Esophagus squamous epithelium (tissue), 4 donors: ENCODE measurements around the gene BOLL.

Experiments used
- POLR2A ChIP-seq, 4 donors: fragments of 450-650 bp; IDR thresholded peaks; one replicate each; pipeline ENCODE4 v1.6.1; 2017; ENCODE audit warnings: antibody characterized with exemption in 4 of 4, mild to moderate bottlenecking in 4 of 4, moderate library complexity in 3 of 4
- TF ChIP-seq, protein P1 (sequence below), 6 experiments: fragments of 450-650 bp in 4 of 6; fragments of 200-600 bp in 2 of 6; sonication (generic) in 2 of 6; IDR thresholded peaks; one replicate each; pipeline ENCODE4 v1.5.1; 2016 to 2019; ENCODE audit warnings: antibody characterized with exemption in 6 of 6, mild to moderate bottlenecking in 4 of 6, moderate library complexity in 4 of 6

DNA sequence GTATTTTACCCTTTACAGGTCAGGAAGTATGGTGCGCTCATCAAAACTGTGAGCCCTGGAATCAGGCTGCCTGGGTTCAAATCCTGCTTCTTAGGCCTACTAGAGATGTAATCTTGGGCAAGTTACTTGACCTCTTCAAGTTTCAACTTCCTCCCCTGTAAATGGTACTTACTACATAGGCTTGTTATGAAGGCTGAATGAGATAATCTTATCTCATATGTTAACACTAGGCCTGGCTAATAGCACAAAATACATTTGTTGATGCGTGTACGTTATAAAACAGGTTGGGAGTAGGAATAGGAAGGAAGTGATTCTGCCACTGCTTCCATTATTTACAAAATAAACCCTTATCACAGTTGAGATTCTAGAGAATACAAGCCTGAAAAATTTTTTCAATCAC is 108.1 kb downstream of the BOLL start:
- TF ChIP-seq, protein P1, sequence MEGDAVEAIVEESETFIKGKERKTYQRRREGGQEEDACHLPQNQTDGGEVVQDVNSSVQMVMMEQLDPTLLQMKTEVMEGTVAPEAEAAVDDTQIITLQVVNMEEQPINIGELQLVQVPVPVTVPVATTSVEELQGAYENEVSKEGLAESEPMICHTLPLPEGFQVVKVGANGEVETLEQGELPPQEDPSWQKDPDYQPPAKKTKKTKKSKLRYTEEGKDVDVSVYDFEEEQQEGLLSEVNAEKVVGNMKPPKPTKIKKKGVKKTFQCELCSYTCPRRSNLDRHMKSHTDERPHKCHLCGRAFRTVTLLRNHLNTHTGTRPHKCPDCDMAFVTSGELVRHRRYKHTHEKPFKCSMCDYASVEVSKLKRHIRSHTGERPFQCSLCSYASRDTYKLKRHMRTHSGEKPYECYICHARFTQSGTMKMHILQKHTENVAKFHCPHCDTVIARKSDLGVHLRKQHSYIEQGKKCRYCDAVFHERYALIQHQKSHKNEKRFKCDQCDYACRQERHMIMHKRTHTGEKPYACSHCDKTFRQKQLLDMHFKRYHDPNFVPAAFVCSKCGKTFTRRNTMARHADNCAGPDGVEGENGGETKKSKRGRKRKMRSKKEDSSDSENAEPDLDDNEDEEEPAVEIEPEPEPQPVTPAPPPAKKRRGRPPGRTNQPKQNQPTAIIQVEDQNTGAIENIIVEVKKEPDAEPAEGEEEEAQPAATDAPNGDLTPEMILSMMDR (IDR thresholded peaks at IDR 0.05), result no peak
- TF ChIP-seq POLR2A (IDR thresholded peaks at IDR 0.05), result no peak
